Stimulated activated CD8-positive, alpha-beta memory T cell treated with anti-CD3 and anti-CD28 coated beads, Interleukin-12 subunit alpha, Interleukin-12 subunit beta, amount 100 ng/mL, for 24 hours (primary cell): Measurements from ENCODE around the gene PYROXD2.

Source experiments
- DNase-seq: peaks from one replicate; pipeline ENCODE4 v3.0.0-alpha.2; 2020; ENCODE audit errors: extremely low read depth

The PYROXD2 gene

GRCh38 chr10:98415731-98416119 lies 743 bp upstream of the PYROXD2 start:
- no peak for DNase-seq

DNA sequence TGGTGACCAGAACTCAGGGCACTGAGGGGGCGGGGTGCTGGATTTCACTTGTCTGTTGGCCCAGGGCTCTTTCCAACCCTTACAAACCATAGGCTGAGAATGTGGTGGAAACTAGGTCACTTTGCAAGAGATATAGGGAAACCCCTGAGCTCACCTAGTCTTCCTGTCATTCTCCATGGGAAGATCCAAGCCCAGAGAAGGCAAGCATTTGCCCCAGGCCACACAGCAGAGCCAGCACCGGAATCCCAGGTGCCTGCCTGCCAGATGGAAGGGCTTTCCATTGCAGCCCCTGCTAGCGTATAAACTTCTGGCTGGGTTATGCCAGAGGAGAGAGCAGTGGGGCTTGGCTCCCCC lies 427 bp downstream of the PYROXD2 start:
- DNase-seq = no peak

GRCh38 chr10:98411768-98412167 lies 3.2 kb downstream of the PYROXD2 start:
- DNase-seq = no peak

DNA sequence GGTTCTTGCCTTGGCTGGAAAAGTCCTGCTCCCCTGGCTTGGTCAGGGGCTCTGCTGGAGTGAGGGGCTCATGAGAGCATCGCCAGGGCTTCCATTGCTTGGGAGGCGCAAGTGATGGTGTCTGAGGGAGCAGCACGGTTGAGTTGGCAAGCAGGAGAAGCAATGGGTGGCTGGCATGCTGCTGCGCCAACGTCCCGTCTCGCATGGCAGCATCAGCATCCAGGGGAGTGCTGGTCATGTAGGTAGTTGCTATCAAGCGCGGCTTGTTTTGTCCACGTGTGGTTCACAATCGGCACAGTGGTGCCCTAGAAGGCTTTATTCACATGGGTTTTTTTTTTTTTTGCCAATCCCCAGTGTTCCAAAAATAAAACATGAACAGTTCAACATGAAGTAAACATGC lies 3.8 kb downstream of the PYROXD2 start:
- no peak for DNase-seq

- no peak for DNase-seq
Measured at GRCh38 chr10:98410759-98411158, 4.2 kb downstream of the PYROXD2 start.

DNA sequence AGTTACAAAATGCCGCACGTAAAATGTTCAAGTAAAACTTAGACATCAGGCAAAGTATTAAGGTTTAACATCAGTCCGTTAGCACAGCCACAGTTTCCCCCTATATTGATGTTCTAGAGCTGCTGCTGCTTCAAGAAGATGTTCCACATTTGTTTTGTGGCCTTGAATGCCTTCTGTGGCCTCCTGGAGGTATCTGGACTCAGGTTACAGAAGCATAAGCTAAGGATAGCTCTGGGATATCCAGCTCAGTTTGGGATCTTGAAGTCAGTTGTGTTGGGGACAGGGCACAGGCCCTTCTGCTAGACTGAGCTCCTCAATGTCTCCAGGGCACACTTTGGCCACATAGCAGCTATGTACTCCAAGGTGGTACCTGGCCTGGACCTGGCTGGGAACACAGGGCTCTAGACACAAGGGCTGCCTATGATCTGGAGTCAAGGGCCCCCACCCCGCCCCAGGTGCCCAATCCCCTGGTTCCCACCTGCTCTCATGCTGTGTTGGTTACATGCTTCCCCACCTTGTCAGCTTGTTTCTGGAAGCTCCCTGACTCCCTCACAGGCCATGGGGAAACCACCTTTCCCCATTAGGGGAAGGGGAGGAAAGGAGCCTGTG lies 4.7 kb downstream of the PYROXD2 start:
- no peak for DNase-seq

DNA sequence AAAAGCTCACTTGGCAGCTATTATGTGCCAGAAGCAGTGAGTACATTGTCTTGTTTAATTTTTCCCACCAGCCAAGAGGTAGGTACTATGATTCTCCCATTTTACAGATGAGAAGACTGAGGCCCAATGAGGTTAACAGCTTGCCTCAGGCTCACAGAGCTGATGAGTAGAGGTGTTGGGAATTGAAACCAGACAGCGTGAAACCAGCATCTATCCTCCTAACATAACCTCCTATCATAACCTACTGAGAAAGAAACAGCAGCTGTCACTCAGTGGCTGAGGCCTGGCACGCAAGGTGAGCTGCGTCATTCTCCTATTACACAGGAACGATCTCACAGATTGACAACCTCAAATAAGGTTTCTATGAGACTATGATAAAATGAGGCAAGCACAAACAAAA lies 6.2 kb downstream of the PYROXD2 start:
- no peak for DNase-seq

DNA sequence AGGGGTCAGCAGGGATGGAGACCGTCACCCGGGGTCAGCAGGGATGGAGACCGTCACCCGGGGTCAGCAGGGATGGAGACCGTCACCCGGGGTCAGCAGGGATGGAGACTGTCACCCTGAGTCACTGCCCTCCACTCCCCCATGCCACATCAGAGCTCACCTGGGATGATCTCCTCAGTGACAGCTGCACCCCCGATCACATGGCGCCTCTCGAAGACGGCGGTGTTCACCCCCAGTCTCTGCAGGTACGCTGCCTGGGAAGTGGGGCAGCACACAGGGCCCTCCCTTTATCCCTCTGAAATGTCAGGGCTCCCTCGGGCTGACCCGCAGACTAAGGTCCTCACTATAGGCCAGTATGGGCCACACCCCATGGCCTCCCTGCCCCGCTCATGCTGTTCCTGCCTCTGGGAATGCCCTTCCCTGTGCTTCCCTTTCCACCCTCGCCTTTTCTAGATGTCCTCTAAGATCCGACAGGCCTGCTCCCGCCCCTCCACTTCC lies 7.2 kb downstream of the PYROXD2 start:
- DNase-seq = no peak

GRCh38 chr10:98407017-98407743 lies 7.8 kb downstream of the PYROXD2 start:
- DNase-seq = no peak

GRCh38 chr10:98405422-98405821 lies 9.6 kb downstream of the PYROXD2 start:
- no peak for DNase-seq

DNA sequence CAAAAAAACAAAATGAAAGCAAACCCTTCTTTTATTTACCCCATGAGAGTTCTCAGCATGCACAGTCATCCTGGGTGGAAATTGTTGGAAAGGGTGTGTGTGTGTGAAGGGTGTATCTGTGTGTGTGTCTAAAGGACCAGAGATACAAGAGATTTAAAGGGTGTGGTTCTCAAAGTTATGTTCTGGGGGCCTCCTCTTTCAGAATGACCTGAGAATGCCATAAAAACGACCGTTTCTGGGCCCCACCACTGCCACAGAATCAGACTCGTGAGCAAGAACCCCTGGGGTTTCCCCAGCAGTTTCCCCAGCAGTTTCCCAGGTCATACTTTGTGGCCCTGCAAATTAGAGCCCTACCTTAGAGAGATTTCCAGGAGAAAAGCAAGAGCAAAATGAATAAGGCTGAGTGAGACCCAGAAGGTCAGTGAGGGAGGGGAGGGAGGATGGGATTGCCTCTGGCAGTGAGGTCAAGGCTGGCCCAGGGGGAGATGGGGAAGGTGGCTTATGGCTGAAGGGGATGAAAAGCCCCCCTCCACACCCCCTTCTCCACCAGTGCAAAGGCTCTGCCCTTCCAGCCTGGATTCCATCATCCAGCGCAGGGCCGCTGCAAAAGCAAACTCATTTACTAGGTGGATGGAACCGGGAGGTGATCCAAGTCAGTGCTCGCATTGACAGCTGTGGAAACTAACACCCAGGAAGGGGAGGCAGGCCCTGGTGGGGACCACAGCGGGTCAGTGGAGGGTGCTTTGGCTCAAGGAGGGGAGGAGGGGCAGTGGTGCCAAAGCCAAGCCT lies 10.2 kb downstream of the PYROXD2 start:
- DNase-seq = no peak

DNA sequence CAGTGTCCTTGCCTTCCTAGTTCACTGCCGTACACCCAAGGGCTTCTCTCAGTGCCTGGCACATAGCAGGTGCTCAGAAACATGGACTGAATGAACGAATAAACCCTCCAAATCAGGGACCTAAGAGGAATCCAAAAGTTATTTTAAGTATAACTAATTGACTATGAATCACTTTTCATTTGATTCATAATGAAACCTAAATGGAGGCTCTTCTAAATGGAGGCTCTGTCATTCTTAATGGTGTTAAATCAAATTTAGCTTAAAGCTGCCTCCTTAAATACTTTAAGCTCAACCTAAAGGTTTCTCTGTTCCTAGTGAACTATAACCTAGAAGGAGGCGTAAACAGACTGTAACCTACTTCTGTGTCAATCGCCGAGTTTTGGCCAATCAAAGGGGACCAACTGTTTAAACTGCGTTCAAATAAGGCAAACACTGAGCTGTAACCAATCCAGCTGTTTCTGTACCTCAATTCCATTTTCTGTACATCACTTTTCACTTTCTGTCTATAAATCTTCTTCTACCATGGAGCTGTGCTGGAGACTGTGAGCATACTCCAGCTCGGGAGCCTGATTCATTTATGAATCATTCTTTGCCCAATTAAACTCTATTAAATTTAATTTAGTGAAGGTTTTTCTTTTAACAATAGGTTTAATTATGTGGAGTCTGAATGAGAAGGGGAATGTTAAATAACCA lies 11.0 kb downstream of the PYROXD2 start:
- DNase-seq = no peak

DNA sequence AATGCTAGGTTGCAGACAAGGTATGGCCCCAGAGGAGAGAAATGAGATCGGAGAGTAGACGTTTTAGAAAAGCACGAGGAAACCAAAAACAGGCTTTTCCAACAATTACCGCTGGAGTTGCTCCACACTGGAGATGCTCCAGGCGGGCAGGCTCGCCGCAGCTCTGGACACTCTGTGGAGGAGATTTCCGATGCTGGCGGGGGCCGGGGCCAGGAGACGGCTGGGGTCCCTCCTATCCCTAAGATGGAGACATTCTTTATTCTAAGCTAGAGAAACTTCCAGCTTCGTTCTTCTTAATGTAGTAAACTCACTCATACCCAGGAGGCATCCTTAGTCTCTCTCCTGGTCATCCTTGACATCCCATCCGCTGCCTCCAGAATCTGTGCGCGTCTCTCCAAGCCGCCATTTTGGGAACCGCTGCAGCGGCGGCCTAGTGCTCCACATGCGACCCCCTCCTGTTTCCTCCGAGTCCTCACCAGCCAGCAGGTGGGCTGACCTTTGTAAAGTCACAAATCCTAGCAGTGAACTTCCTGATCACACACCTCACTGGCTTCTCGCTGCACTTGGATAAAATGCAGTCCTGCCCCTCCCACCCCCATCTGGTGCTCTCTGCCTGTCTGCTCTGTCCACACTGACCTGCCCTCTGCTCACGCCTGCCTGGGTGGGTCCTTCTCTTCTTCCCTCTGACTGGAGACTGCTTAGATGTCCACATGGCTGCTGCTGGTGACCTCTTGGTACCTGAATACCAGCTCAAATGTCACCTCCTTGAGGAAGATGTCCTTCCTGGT lies 11.9 kb downstream of the PYROXD2 start:
- DNase-seq = no peak

GRCh38 chr10:98402478-98402877 lies 12.5 kb downstream of the PYROXD2 start:
- DNase-seq = no peak

- DNase-seq = no peak
Measured at GRCh38 chr10:98400482-98400881, 14.5 kb downstream of the PYROXD2 start.

DNA sequence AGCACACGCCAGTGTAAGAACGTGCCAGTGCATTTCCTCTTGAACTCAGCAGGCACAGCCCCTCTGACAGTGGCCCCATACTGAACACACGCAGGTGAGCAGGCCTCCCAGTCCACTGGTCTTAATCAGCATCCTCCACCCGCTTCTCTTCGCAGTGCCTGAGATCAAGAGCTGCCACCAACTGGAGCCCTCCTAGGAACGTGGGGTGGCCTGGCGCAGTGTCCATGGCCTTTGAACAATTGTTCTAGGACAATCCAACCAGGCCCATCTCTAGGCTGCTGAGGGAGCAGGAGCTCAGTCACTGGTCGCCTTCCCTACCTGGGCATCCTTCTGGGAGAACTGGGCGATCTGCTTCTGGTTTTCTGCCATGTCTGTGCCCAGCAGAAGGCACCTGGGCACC lies 15.2 kb downstream of the PYROXD2 start:
- DNase-seq = no peak

- DNase-seq = no peak
Measured at GRCh38 chr10:98397089-98397600, 17.8 kb downstream of the PYROXD2 start.

GRCh38 chr10:98396096-98397063 lies 18.6 kb downstream of the PYROXD2 start:
- no peak for DNase-seq

DNA sequence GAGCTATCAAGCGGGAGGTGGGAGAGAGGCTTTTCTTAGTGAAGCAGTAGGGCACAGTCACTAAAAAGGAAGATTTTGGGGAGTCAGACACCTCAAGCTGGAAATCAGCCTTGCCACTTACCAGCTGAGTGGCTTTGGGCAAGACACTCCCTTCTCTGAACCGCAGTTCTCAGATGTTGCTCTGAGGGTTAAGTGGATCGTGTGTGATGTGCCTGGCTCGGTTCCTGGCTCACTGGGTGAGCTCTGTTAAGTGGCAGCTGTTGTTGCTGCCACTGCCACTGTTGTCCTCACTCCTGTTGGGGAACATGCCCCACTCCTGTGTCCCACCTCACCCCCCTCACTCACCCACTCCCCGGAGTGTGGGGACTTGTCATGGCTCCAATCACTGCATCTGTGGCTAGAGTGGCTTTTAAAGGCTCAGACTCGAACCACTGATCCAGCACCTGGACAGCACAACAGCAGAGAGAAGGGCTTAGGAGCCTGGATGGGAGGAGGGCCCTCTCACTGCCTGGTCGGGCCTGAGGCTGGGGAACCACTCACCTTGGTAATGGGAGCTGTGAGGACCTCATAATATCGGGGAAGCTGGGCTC lies 20.0 kb downstream of the PYROXD2 start:
- no peak for DNase-seq

- no peak for DNase-seq
Measured at GRCh38 chr10:98391578-98391991, 23.4 kb downstream of the PYROXD2 start.
